ENCODE data around the gene LDLRAD4.

DNA sequence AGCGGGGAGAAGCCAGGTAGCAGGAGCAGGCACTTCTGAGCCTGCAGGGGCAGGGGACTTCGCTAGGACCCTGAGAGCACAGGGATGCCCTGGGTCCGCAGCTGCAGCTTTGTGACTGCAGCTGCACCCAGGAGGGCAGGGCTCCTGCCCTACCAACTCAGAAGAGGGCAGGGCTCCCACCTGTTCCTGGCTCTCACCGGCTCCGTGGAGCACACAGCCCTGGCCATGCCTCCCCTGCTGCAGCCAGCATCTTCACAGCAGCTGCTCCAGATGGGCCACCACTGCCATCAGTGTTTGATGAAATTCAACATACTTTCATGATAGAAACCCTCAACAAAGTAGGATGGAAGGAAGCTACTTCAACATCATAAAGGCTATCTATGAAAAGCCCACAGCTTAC, 415.1 kb downstream of the LDLRAD4 start:
- TF ChIP-seq, protein P1, sequence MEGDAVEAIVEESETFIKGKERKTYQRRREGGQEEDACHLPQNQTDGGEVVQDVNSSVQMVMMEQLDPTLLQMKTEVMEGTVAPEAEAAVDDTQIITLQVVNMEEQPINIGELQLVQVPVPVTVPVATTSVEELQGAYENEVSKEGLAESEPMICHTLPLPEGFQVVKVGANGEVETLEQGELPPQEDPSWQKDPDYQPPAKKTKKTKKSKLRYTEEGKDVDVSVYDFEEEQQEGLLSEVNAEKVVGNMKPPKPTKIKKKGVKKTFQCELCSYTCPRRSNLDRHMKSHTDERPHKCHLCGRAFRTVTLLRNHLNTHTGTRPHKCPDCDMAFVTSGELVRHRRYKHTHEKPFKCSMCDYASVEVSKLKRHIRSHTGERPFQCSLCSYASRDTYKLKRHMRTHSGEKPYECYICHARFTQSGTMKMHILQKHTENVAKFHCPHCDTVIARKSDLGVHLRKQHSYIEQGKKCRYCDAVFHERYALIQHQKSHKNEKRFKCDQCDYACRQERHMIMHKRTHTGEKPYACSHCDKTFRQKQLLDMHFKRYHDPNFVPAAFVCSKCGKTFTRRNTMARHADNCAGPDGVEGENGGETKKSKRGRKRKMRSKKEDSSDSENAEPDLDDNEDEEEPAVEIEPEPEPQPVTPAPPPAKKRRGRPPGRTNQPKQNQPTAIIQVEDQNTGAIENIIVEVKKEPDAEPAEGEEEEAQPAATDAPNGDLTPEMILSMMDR (conservative IDR thresholded peaks at IDR 0.05): no peak
- TF ChIP-seq ZFX (IDR thresholded peaks at IDR 0.05): no peak
